ENCODE data around the gene PTGIR. TPM values are rescaled to one million over a fixed set of nuclear protein-coding genes. Genes with fewer than 3 reads are reported as not detected.
"Not testable (repeated sequence)": the region's sequence is repeated elsewhere in the genome, so short reads cannot be mapped to it uniquely, and the experiment has no call there.

PTGIR gene
- total RNA-seq, 1 donor from 2014 or later, result not detected

- DNase-seq, result no peak
Measured at GRCh38 chr19:46637224-46637623, 12.3 kb upstream of the PTGIR start.

- no peak for DNase-seq
Measured at GRCh38 chr19:46635920-46636761, 11.3 kb upstream of the PTGIR start, which contains the start of gene GNG8. Gene GNG8 (minus strand): TSS chr19:46636202. CDS start chr19:46634682, 1,520 bp downstream.

- DNase-seq, result no peak
Measured at GRCh38 chr19:46634656-46635218, 9.8 kb upstream of the PTGIR start.

GRCh38 chr19:46634045-46634655 is 9.3 kb upstream of the PTGIR start:
- DNase-seq, result peak; percentile 92

GRCh38 chr19:46633130-46633529 is 8.2 kb upstream of the PTGIR start:
- no peak for DNase-seq

- no peak for DNase-seq
Measured at GRCh38 chr19:46631481-46631880, 6.6 kb upstream of the PTGIR start.

- no peak for DNase-seq
Measured at GRCh38 chr19:46630586-46631205, 5.8 kb upstream of the PTGIR start.

GRCh38 chr19:46629546-46630025 is 4.7 kb upstream of the PTGIR start:
- DNase-seq, result peak; percentile 59

GRCh38 chr19:46628970-46629369 is 4.1 kb upstream of the PTGIR start:
- DNase-seq, result not testable (repeated sequence)

- no peak for DNase-seq
Measured at GRCh38 chr19:46626446-46626845, 1.6 kb upstream of the PTGIR start.

- no peak for DNase-seq
Measured at GRCh38 chr19:46625731-46626130, 842 bp upstream of the PTGIR start.

GRCh38 chr19:46623915-46624502 is 880 bp downstream of the PTGIR start:
- no peak for DNase-seq

- DNase-seq, result no peak
Measured at GRCh38 chr19:46622118-46622446, 2.8 kb downstream of the PTGIR start.

GRCh38 chr19:46621191-46622117 is 3.4 kb downstream of the PTGIR start:
- no peak for DNase-seq

GRCh38 chr19:46620716-46621115 is 4.2 kb downstream of the PTGIR start:
- DNase-seq, result no peak

- DNase-seq, result no peak
Measured at GRCh38 chr19:46620267-46620666, 4.6 kb downstream of the PTGIR start.

GRCh38 chr19:46618670-46619231 is 6.1 kb downstream of the PTGIR start:
- peak; percentile 75 for DNase-seq

GRCh38 chr19:46617601-46618000 is 7.3 kb downstream of the PTGIR start:
- DNase-seq, result no peak

- DNase-seq, result peak; percentile 86
Measured at GRCh38 chr19:46616631-46617322, 8.1 kb downstream of the PTGIR start.

GRCh38 chr19:46615966-46616365 is 8.9 kb downstream of the PTGIR start:
- DNase-seq, result no peak

Measured in dermis blood vessel endothelial cell (primary cell).